Tibial nerve (tissue), 4 donors: ENCODE data around the gene GTF2E1. TPM values are rescaled to one million over a fixed set of nuclear protein-coding genes. Genes with fewer than 3 reads are reported as not detected.
"Not testable (repeated sequence)": the region's sequence is repeated elsewhere in the genome, so short reads cannot be mapped to it uniquely, and the experiment has no call there.

Experiments
- DNase-seq, 2 donors: peaks; one replicate each; pipeline ENCODE4 v3.0.0-alpha.2; 2019; ENCODE audit warnings: low spot score in 2 of 2
- H3K27ac ChIP-seq, 4 donors: fragments of 200-600 bp; sonication (generic) in 3 of 4; one replicate each; pipeline ENCODE4 v1.5.1; 2017 to 2019; ENCODE audit warnings: mild to moderate bottlenecking in 1 of 4
- H3K27me3 ChIP-seq, 2 donors: fragments of 200-600 bp; sonication (generic) in 1 of 2; one replicate each; pipeline versions ENCODE4 v1.5.1 to v1.6.0; 2017 to 2019
- H3K36me3 ChIP-seq, 3 donors: fragments of 200-600 bp; sonication (generic); one replicate each; pipeline ENCODE4 v1.5.1; 2018 to 2019
- H3K4me1 ChIP-seq, 4 donors: fragments of 200-600 bp; sonication (generic) in 3 of 4; one replicate each; pipeline ENCODE4 v1.5.1; 2017 to 2019
- H3K4me3 ChIP-seq, 4 donors: fragments of 200-600 bp; sonication (generic) in 3 of 4; one replicate each; pipeline ENCODE4 v1.5.1; 2017 to 2019; ENCODE audit warnings: mild to moderate bottlenecking in 1 of 4, moderate library complexity in 1 of 4
- H3K9me3 ChIP-seq, 4 donors: fragments of 200-600 bp; sonication (generic) in 3 of 4; one replicate each; pipeline ENCODE4 v1.5.1; 2017 to 2019
- CTCF ChIP-seq, 5 experiments: fragments of 200-600 bp in 3 of 5; fragments of 450-650 bp in 2 of 5; sonication (generic) in 3 of 5; IDR thresholded peaks; one replicate each; pipeline ENCODE4 v1.5.1; 2016 to 2019; ENCODE audit warnings: antibody characterized with exemption in 5 of 5, mild to moderate bottlenecking in 3 of 5, moderate library complexity in 2 of 5
- EP300 ChIP-seq, 2 donors: sonication (generic); formaldehyde crosslinking; IDR thresholded peaks; one replicate each; pipeline ENCODE4 v1.6.1; 2017; ENCODE audit warnings: antibody characterized with exemption in 2 of 2, mild to moderate bottlenecking in 1 of 2
- POLR2A ChIP-seq, 2 donors: fragments of 450-650 bp; IDR thresholded peaks; one replicate each; pipeline ENCODE4 v1.6.1; 2017; ENCODE audit warnings: antibody characterized with exemption in 2 of 2, mild to moderate bottlenecking in 2 of 2, moderate library complexity in 2 of 2
- WGBS, 2 donors: methylation state at CpG; one replicate each; pipeline ENCODE4 v1.1.5; 2018; 5-methylcytosine and 5-hydroxymethylcytosine counted together
- total RNA-seq, 4 donors: library from RNA; depleted of rRNA; stranded (reverse); fragments of >200 nt; gene quantifications; one replicate each; pipeline ENCODE4 v1.1.0, GENCODE V29; 2016

GTF2E1 gene
- total RNA-seq, 4 donors from 2014 or later, result 7.6 to 12.2 (median 10.4) TPM

- Histone ChIP-seq H3K4me1 (no peaks in the 10 kb centered on the region), H3K4me3 (no peak overlapping the region), H3K27ac (no peak overlapping the region), H3K27me3 (no peaks in the 10 kb centered on the region), H3K36me3 (peaks cover 0 to 60% (median 5%) of the 10 kb centered on the region in 3 donors), H3K9me3 (no peaks in the 10 kb centered on the region)
- no peak for DNase-seq
- WGBS, 2 donors, result 85 to 93% methylated on average over 13 of the region's 13 CpGs
- TF ChIP-seq EP300 (IDR thresholded peaks at IDR 0.05) (no peak), POLR2A (IDR thresholded peaks at IDR 0.05) (no peak), CTCF (IDR thresholded peaks at IDR 0.05) (no peak)
Measured at GRCh38 chr3:120780977-120781376, 38.4 kb downstream of the GTF2E1 start.

GRCh38 chr3:120785832-120786231, 43.3 kb downstream of the GTF2E1 start:
- not testable (repeated sequence) for H3K4me3 ChIP-seq, DNase-seq, H3K27me3 ChIP-seq, H3K9me3 ChIP-seq, H3K27ac ChIP-seq, H3K4me1 ChIP-seq
- 59 to 68% methylated on average over 5 of the region's 5 CpGs for WGBS, 2 donors
- peaks cover 0 to 31% (median 5%) of the 10 kb centered on the region in 3 donors for H3K36me3 ChIP-seq

- 85 to 89% methylated on average over 1 of the region's 1 CpG for WGBS, 2 donors
- Histone ChIP-seq H3K9me3 (no peaks in the 10 kb centered on the region), H3K27me3 (no peaks in the 10 kb centered on the region), H3K36me3 (no peaks in the 10 kb centered on the region), H3K27ac (no peak overlapping the region), H3K4me1 (no peaks in the 10 kb centered on the region), H3K4me3 (no peak overlapping the region)
- no peak for TF ChIP-seq EP300 (IDR thresholded peaks at IDR 0.05)
- no peak for TF ChIP-seq CTCF (IDR thresholded peaks at IDR 0.05)
- TF ChIP-seq POLR2A (IDR thresholded peaks at IDR 0.05), result no peak
- DNase-seq, result no peak
Measured at GRCh38 chr3:120791010-120791409, 48.5 kb downstream of the GTF2E1 start.

- 41 to 52% methylated on average over 1 of the region's 1 CpG for WGBS, 2 donors
- H3K4me1 ChIP-seq, result no peaks in the 10 kb centered on the region
- TF ChIP-seq EP300 (IDR thresholded peaks at IDR 0.05), result no peak
- no peak for TF ChIP-seq POLR2A (IDR thresholded peaks at IDR 0.05)
- TF ChIP-seq CTCF (IDR thresholded peaks at IDR 0.05), result no peak
- H3K36me3 ChIP-seq, result no peaks in the 10 kb centered on the region
- no peak overlapping the region for H3K4me3 ChIP-seq
- no peak overlapping the region for H3K27ac ChIP-seq
- no peaks in the 10 kb centered on the region for H3K27me3 ChIP-seq
- H3K9me3 ChIP-seq, result no peaks in the 10 kb centered on the region
- no peak for DNase-seq
Measured at GRCh38 chr3:120791913-120792312, 49.4 kb downstream of the GTF2E1 start.

- Histone ChIP-seq H3K4me1 (no peaks in the 10 kb centered on the region), H3K27me3 (no peaks in the 10 kb centered on the region), H3K4me3 (no peak overlapping the region), H3K9me3 (no peaks in the 10 kb centered on the region), H3K27ac (no peak overlapping the region), H3K36me3 (no peaks in the 10 kb centered on the region)
- TF ChIP-seq EP300 (IDR thresholded peaks at IDR 0.05) (no peak), POLR2A (IDR thresholded peaks at IDR 0.05) (no peak)
- 42 to 44% methylated on average over 1 of the region's 1 CpG for WGBS, 2 donors
- DNase-seq, result no peak
Measured at GRCh38 chr3:120793601-120794000, 51.1 kb downstream of the GTF2E1 start.

- H3K27ac ChIP-seq, result no peak overlapping the region
- TF ChIP-seq CTCF (IDR thresholded peaks at IDR 0.05) (peak; percentile 48 to 73 (median 52)), POLR2A (IDR thresholded peaks at IDR 0.05) (no peak)
- no peaks in the 10 kb centered on the region for H3K36me3 ChIP-seq
- DNase-seq, result peak; percentile 65 to 86
- no peak overlapping the region for H3K4me3 ChIP-seq
- WGBS, 2 donors, result 36 to 43% methylated on average over 5 of the region's 5 CpGs
- no peaks in the 10 kb centered on the region for H3K9me3 ChIP-seq
- no peaks in the 10 kb centered on the region for H3K27me3 ChIP-seq
- H3K4me1 ChIP-seq, result no peaks in the 10 kb centered on the region
Measured at GRCh38 chr3:120795017-120795648, 52.6 kb downstream of the GTF2E1 start.
